GM13976 (cell line): ENCODE measurements around the gene SMARCAL1.

Source experiments
- DNase-seq: peaks from one replicate; pipeline ENCODE4 v3.0.0; 2012; ENCODE audit warnings: low spot score
- CTCF ChIP-seq: IDR thresholded peaks from 2 replicates; pipeline ENCODE4 v1.5.1; 2012; ENCODE audit warnings: borderline replicate concordance, mild to moderate bottlenecking; ENCODE audit not compliant: insufficient read depth; ENCODE audit errors: extremely low read depth, missing control alignments, control extremely low read depth
- in situ Hi-C: fragments of 300-500 bp; cut with MboI; formaldehyde crosslinking; loops from one replicate; pipeline ENCODE4 v1.12.0; 2022; ENCODE audit warnings: low sequenced_read_pairs, mixed read lengths, inconsistent platforms; ENCODE audit not compliant: unreplicated experiment

SMARCAL1 gene

GRCh38 chr2:216406826-216407225 lies 5.5 kb upstream of the SMARCAL1 start:
- in situ Hi-C loops = no loop called here
- TF ChIP-seq CTCF = no peak
- no peak for DNase-seq

- TF ChIP-seq CTCF = no peak
- DNase-seq = no peak
- in situ Hi-C loops = no loop called here
Observed at GRCh38 chr2:216408426-216409290, 3.6 kb upstream of the SMARCAL1 start.

- TF ChIP-seq CTCF = no peak
Observed at GRCh38 chr2:216410550-216410949, 1.7 kb upstream of the SMARCAL1 start.

GRCh38 chr2:216413882-216414281 lies 1.6 kb downstream of the SMARCAL1 start:
- no peak for TF ChIP-seq CTCF
- in situ Hi-C loops = no loop called here
- no peak for DNase-seq

More at GRCh38 chr2:216410550-216410949, 1.7 kb upstream of the SMARCAL1 start:
- in situ Hi-C loops = no loop called here
- no peak for DNase-seq

- in situ Hi-C loops = no loop called here
- DNase-seq = no peak
- TF ChIP-seq CTCF = no peak
Observed at GRCh38 chr2:216414772-216415319, 2.6 kb downstream of the SMARCAL1 start.

GRCh38 chr2:216415541-216415940 lies 3.3 kb downstream of the SMARCAL1 start:
- in situ Hi-C loops = no loop called here
- DNase-seq = no peak
- no peak for TF ChIP-seq CTCF
